ENCODE measurements around the gene OR1J4.

OR1J4 gene

DNA sequence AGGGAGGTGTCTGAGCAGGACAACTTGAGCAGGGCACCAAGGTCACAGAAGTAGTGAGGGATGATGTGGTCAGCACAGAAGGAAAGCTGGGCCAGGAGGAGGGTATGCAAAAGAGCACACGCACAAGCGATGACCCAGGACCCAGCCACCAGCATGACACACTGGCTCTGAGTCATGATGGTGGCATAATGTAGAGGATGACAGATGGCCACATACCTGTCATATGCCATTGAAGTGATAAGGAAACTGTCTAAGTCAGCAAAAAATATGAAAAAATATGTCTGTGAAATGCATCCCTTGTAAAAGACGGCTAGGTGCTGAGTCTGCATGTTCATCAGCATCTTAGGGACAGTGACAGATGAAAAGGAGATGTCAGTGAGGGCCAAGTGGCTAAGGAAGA is 41.6 kb upstream of the OR1J4 start:
- H3K27ac ChIP-seq (replicated peaks) = no peak overlapping the region
- no peak for DNase-seq (ENCODE audit: low read depth in 1 of 2, low spot score in 1 of 2)
- TF ChIP-seq, protein P1, sequence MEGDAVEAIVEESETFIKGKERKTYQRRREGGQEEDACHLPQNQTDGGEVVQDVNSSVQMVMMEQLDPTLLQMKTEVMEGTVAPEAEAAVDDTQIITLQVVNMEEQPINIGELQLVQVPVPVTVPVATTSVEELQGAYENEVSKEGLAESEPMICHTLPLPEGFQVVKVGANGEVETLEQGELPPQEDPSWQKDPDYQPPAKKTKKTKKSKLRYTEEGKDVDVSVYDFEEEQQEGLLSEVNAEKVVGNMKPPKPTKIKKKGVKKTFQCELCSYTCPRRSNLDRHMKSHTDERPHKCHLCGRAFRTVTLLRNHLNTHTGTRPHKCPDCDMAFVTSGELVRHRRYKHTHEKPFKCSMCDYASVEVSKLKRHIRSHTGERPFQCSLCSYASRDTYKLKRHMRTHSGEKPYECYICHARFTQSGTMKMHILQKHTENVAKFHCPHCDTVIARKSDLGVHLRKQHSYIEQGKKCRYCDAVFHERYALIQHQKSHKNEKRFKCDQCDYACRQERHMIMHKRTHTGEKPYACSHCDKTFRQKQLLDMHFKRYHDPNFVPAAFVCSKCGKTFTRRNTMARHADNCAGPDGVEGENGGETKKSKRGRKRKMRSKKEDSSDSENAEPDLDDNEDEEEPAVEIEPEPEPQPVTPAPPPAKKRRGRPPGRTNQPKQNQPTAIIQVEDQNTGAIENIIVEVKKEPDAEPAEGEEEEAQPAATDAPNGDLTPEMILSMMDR (IDR thresholded peaks at IDR 0.05; ENCODE audit: insufficient read depth, low read length) = no peak
- no peak for TF ChIP-seq SPI1 (IDR thresholded peaks at IDR 0.05; ENCODE audit: borderline replicate concordance, low read depth)
- no peak for TF ChIP-seq GABPA (IDR thresholded peaks at IDR 0.05; ENCODE audit: low read depth)
- TF ChIP-seq, protein P2, sequence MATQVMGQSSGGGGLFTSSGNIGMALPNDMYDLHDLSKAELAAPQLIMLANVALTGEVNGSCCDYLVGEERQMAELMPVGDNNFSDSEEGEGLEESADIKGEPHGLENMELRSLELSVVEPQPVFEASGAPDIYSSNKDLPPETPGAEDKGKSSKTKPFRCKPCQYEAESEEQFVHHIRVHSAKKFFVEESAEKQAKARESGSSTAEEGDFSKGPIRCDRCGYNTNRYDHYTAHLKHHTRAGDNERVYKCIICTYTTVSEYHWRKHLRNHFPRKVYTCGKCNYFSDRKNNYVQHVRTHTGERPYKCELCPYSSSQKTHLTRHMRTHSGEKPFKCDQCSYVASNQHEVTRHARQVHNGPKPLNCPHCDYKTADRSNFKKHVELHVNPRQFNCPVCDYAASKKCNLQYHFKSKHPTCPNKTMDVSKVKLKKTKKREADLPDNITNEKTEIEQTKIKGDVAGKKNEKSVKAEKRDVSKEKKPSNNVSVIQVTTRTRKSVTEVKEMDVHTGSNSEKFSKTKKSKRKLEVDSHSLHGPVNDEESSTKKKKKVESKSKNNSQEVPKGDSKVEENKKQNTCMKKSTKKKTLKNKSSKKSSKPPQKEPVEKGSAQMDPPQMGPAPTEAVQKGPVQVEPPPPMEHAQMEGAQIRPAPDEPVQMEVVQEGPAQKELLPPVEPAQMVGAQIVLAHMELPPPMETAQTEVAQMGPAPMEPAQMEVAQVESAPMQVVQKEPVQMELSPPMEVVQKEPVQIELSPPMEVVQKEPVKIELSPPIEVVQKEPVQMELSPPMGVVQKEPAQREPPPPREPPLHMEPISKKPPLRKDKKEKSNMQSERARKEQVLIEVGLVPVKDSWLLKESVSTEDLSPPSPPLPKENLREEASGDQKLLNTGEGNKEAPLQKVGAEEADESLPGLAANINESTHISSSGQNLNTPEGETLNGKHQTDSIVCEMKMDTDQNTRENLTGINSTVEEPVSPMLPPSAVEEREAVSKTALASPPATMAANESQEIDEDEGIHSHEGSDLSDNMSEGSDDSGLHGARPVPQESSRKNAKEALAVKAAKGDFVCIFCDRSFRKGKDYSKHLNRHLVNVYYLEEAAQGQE (IDR thresholded peaks at IDR 0.05; ENCODE audit: insufficient replicate concordance, low read depth) = no peak
- TF ChIP-seq POLR2AphosphoS5 (IDR thresholded peaks at IDR 0.05; ENCODE audit: low read depth) = no peak
- no peak overlapping the region for H3K4me3 ChIP-seq (replicated peaks; ENCODE audit: insufficient read depth, low read length)
- H3K27me3 ChIP-seq (ENCODE audit: insufficient read depth, poor library complexity, severe bottlenecking) = peaks cover 2% of the 10 kb centered on the region

DNA sequence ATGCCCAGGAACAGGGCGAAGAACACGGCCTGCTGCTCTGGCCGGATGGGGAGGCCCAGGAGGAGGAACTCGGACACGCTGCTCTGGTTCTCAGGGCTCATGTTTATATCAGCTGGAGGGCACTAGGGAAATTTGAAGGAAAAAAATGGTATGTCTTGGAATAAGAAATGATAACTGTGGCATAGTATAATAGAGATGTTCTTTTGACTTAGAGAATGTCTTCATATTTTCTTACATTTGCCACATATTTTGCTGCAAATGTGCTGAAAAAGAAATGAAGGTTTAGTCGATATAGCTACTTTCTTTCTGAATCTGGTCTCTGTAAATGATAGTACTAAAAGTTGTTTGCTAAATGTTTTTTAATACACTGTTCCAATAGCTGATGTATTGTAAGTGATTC is 41.1 kb upstream of the OR1J4 start, which contains the start of gene OR1J1:
OR1J1 (minus strand) TSS at position 101 of the 400 bp plus-strand sequence; CDS start at position 101, 0 bp downstream.
- peaks cover 2% of the 10 kb centered on the region for H3K27me3 ChIP-seq (ENCODE audit: insufficient read depth, poor library complexity, severe bottlenecking)
- TF ChIP-seq GABPA (IDR thresholded peaks at IDR 0.05; ENCODE audit: low read depth) = no peak
- no peak for TF ChIP-seq SPI1 (IDR thresholded peaks at IDR 0.05; ENCODE audit: borderline replicate concordance, low read depth)
- TF ChIP-seq, protein P2 (IDR thresholded peaks at IDR 0.05; ENCODE audit: insufficient replicate concordance, low read depth) = no peak
- TF ChIP-seq, protein P1 (IDR thresholded peaks at IDR 0.05; ENCODE audit: insufficient read depth, low read length) = no peak
- TF ChIP-seq POLR2AphosphoS5 (IDR thresholded peaks at IDR 0.05; ENCODE audit: low read depth) = no peak
- DNase-seq (ENCODE audit: low read depth in 1 of 2, low spot score in 1 of 2) = no peak
- no peak within 1 kb of the TSS for H3K27ac ChIP-seq (replicated peaks)
- H3K4me3 ChIP-seq (replicated peaks; ENCODE audit: insufficient read depth, low read length) = no peak within 1 kb of the TSS

DNA sequence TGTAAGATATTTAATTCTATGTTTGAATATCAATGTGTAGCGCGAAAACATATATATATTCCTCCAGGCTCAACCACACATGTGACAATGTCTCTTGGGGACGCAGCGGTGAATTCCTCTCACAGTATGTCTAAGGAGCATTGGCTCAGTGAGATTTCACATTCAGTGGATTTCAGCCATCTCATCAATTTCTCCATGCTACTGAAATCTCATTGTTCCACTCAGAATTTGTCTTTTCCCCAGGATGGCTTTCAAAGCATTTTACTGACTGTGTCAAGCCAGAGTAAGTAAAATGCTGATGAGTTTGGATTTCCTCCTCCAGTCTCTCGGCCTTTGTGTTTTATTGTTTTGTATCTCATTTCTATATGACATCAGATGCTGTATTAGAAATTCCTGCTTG is 39.9 kb upstream of the OR1J4 start:
- Histone ChIP-seq H3K4me3 (replicated peaks; ENCODE audit: insufficient read depth, low read length) (no peak overlapping the region), H3K27me3 (ENCODE audit: insufficient read depth, poor library complexity, severe bottlenecking) (peaks cover 2% of the 10 kb centered on the region), H3K27ac (replicated peaks) (no peak overlapping the region)
- no peak for DNase-seq (ENCODE audit: low read depth in 1 of 2, low spot score in 1 of 2)
- no peak for TF ChIP-seq POLR2AphosphoS5 (IDR thresholded peaks at IDR 0.05; ENCODE audit: low read depth)
- TF ChIP-seq, protein P2 (IDR thresholded peaks at IDR 0.05; ENCODE audit: insufficient replicate concordance, low read depth) = no peak
- TF ChIP-seq, protein P1 (IDR thresholded peaks at IDR 0.05; ENCODE audit: insufficient read depth, low read length) = no peak
- TF ChIP-seq SPI1 (IDR thresholded peaks at IDR 0.05; ENCODE audit: borderline replicate concordance, low read depth) = no peak
- TF ChIP-seq GABPA (IDR thresholded peaks at IDR 0.05; ENCODE audit: low read depth) = no peak

All from HL-60 (cell line).